ENCODE results near the gene TACR1. TPM values are rescaled to one million over a fixed set of nuclear protein-coding genes. Genes with fewer than 3 reads are reported as not detected.

TACR1 gene
- total and polyA plus RNA-seq, 2 of the 8 experiments (the other 6 are each of a cell fraction or from before 2014, with no cell fraction given), result 0.09 to 0.37 TPM

GRCh38 chr2:75023666-75024455 is 175.5 kb downstream of the TACR1 start:
- CTCF ChIA-PET (ENCODE audit: partially characterized antibody), result interaction anchor here (1.3 to 1.6 kb wide), 3 partner anchors 27 to 104 kb away, joined by 3 to 7 read pairs (median 4); no protein-coding TSS in a partner anchor
- H2BK12ac ChIP-seq (ENCODE audit: low read depth, low read length), result no peak overlapping the region
- no peaks in the 10 kb centered on the region for H3K23me2 ChIP-seq (ENCODE audit: low read depth, low read length)
- H2BK20ac ChIP-seq (ENCODE audit: low read length), result no peak overlapping the region
- H2BK15ac ChIP-seq (ENCODE audit: low read length), result no peak overlapping the region
- no peaks in the 10 kb centered on the region for H4K20me1 ChIP-seq (replicated peaks in 1 of 2; ENCODE audit: control insufficient read depth in 1 of 2, insufficient read depth in 2 of 2, low read length in 2 of 2)
- no peak overlapping the region for H3K9ac ChIP-seq (replicated peaks in 1 of 4; ENCODE audit: extremely low read depth in 1 of 4, low read depth in 3 of 4, low read length in 3 of 4)
- WGBS, 2 experiments (ENCODE audit: extremely low coverage in 1 of 2, insufficient coverage in 1 of 2, insufficient read length in 1 of 2, insufficient replicate concordance in 2 of 2, low coverage in 1 of 2, low lambda C conversion rate in 2 of 2, missing lambda C conversion rate in 1 of 2), result 86% methylated on average over 3 of the region's 3 CpGs; no CpG with 5 or more reads in 1 of the 2 experiments
- no peak overlapping the region for H2BK5ac ChIP-seq (ENCODE audit: low read depth, low read length)
- H3K4ac ChIP-seq (replicated peaks; ENCODE audit: insufficient read length, low read depth, low read length), result no peak overlapping the region
- no peak overlapping the region for H3K23ac ChIP-seq (ENCODE audit: insufficient read length)
- no peak for DNase-seq (ENCODE audit: low read depth in 1 of 2, low spot score in 2 of 2)
- H3K36me3 ChIP-seq (ENCODE audit: control insufficient read depth in 2 of 4, insufficient read depth in 4 of 4, low read length in 3 of 4), result no peaks in the 10 kb centered on the region
- no peak overlapping the region for H4K91ac ChIP-seq (replicated peaks; ENCODE audit: insufficient read length, low read length)
- H3K4me3 ChIP-seq (ENCODE audit: extremely low read depth in 1 of 4, insufficient read depth in 2 of 4, low read depth in 3 of 4, low read length in 4 of 4), result no peak overlapping the region
- no peaks in the 10 kb centered on the region; a peak in 1 of 7 replicates for H3K4me1 ChIP-seq (replicated peaks in 1 of 4; ENCODE audit: control insufficient read depth in 3 of 4, insufficient read depth in 4 of 4, low read length in 3 of 4)
- no peak overlapping the region for H3K14ac ChIP-seq (ENCODE audit: insufficient read length)
- no peak for TF ChIP-seq POLR2A (IDR thresholded peaks at IDR 0.05; ENCODE audit: control extremely low read depth in 1 of 2, low read depth in 2 of 2, low read length in 2 of 2)
- no peak for TF ChIP-seq NRF1 (IDR thresholded peaks at IDR 0.05; ENCODE audit: low read depth, low read length)
- H3K79me1 ChIP-seq (ENCODE audit: low read depth, low read length), result no peaks in the 10 kb centered on the region
- H3K27me3 ChIP-seq (replicated peaks in 1 of 4; ENCODE audit: control insufficient read depth in 3 of 4, extremely low read depth in 1 of 4, insufficient read depth in 3 of 4, low read length in 3 of 4), result no peaks in the 10 kb centered on the region
- FAIRE-seq, result no peak
- H3K18ac ChIP-seq (ENCODE audit: extremely low read depth, low read length), result no peak overlapping the region
- no peak overlapping the region for H2AFZ ChIP-seq (ENCODE audit: low read length)
- H3K56ac ChIP-seq (replicated peaks; ENCODE audit: insufficient read length, low read depth, low read length), result no peak overlapping the region
- H2AK5ac ChIP-seq (ENCODE audit: low read depth, low read length), result no peak overlapping the region
- no peak overlapping the region for H3K27ac ChIP-seq (ENCODE audit: low read depth, low read length)
- H4K8ac ChIP-seq (ENCODE audit: extremely low read depth, insufficient read depth, low read length), result no peak overlapping the region
- no peaks in the 10 kb centered on the region for H3K9me3 ChIP-seq (ENCODE audit: insufficient read depth in 2 of 2, low read depth in 1 of 2, low read length in 1 of 2)
- H2BK120ac ChIP-seq (replicated peaks; ENCODE audit: low read depth, low read length), result no peak overlapping the region
- POLR2A ChIA-PET (ENCODE audit: partially characterized antibody), result no interaction called here
- H4K5ac ChIP-seq (ENCODE audit: insufficient read length, low read depth, low read length), result no peak overlapping the region
- H3K4me2 ChIP-seq (ENCODE audit: insufficient read depth in 1 of 2, low read depth in 2 of 2, low read length in 2 of 2), result no peak overlapping the region
- H3K79me2 ChIP-seq (ENCODE audit: control insufficient read depth in 1 of 2, insufficient read depth in 2 of 2, low read length in 2 of 2), result no peaks in the 10 kb centered on the region

All from H1 (cell line).